K562 (cell line): Measurements from ENCODE around the gene TRIM38. TPM values are rescaled to one million over a fixed set of nuclear protein-coding genes. Genes with fewer than 3 reads are reported as not detected.

Experiments used
- ATAC-seq: fragments of 200-7000 bp; cut with Tn5 transposase; 3 replicates; pipeline ENCODE4 v1.9.1; 2020; ENCODE audit warnings: moderate library complexity
- BruUV-seq: library from RNA; stranded (reverse); fragments of 400-500 nt; replicated peaks from 2 replicates; lab custom pipeline; 2021; lab: Mats Ljungman, UMichigan
- CTCF ChIA-PET: fragments of 300-600 bp; formaldehyde crosslinking; extraction: SDS; loops from one replicate; lab custom pipeline; 2021; ENCODE audit warnings: low intra/inter-chr PET ratio; lab: Yijun Ruan, JAX
- POLR2A ChIA-PET: fragments of 300-600, 350-650 bp; sonication (Branson Sonifier 250); formaldehyde crosslinking; extraction: SDS; loops from one replicate; lab custom pipeline; 2021; ENCODE audit warnings: antibody characterized with exemption, inconsistent platforms; lab: Yijun Ruan, JAX
- DNase-seq, 4 experiments: peaks; one replicate each; pipeline versions ENCODE4 v3.0.0 to v3.0.0-alpha.2; 2011 to 2018; ENCODE audit warnings: low spot score in 3 of 4, mixed read lengths in 3 of 4; ENCODE audit errors: extremely low read depth in 1 of 4
- FAIRE-seq: peaks from 2 replicates; lab custom pipeline; 2011; peaks lifted over from hg19 to GRCh38; lab: Jason Lieb, UNC
- H2AFZ ChIP-seq: 2 replicates; pipeline ENCODE4 v1.6.0; 2011; ENCODE audit warnings: low read depth, low read length, control low read depth, inconsistent platforms
- H3K27ac ChIP-seq: fragments of 200-600 bp; 3 replicates; pipeline ENCODE4 v1.8.0; 2011; ENCODE audit warnings: low read depth, mild to moderate bottlenecking, control low read depth, inconsistent platforms, low read length, moderate library complexity, mixed read lengths; ENCODE audit errors: extremely low read depth
- H3K27me3 ChIP-seq, 2 experiments: fragments of 300-600 bp in 1 of 2; 2 replicates in 1 of 2; 3 replicates in 1 of 2; pipeline versions ENCODE4 v1.6.0 to v1.8.0; 2011; ENCODE audit warnings: inconsistent platforms in 2 of 2, low read length in 2 of 2, mild to moderate bottlenecking in 1 of 2, mixed read lengths in 1 of 2, moderate library complexity in 1 of 2; ENCODE audit not compliant: control insufficient read depth in 2 of 2, insufficient read depth in 2 of 2
- H3K36me3 ChIP-seq: fragments of 300-600 bp; 3 replicates; pipeline ENCODE4 v1.8.0; 2011; ENCODE audit warnings: mild to moderate bottlenecking, low read length, inconsistent platforms; ENCODE audit not compliant: control insufficient read depth, insufficient read depth
- H3K4me1 ChIP-seq, 2 experiments: fragments of 200-600 bp in 1 of 2; replicated peaks in 1 of 2; 2 replicates in 1 of 2; 3 replicates in 1 of 2; pipeline versions ENCODE4 v1.5.1 to v1.8.0; 2011; ENCODE audit warnings: inconsistent platforms in 2 of 2, low read length in 2 of 2, mild to moderate bottlenecking in 1 of 2, mixed read lengths in 1 of 2, moderate library complexity in 1 of 2; ENCODE audit not compliant: control insufficient read depth in 2 of 2, insufficient read depth in 2 of 2
- H3K4me2 ChIP-seq: 2 replicates; pipeline ENCODE4 v1.6.1; 2011; ENCODE audit warnings: low read length, control low read depth, inconsistent platforms, mixed read lengths; ENCODE audit not compliant: insufficient read depth
- H3K4me3 ChIP-seq: fragments of 200-600 bp; sonication (generic), shearing (Covaris generic); 2 replicates; pipeline ENCODE4 v1.5.1; 2016; ENCODE audit warnings: control low read depth, inconsistent platforms
- H3K79me2 ChIP-seq: fragments of 200-600 bp; 3 replicates; pipeline ENCODE4 v1.8.0; 2011; ENCODE audit warnings: low read length, inconsistent platforms; ENCODE audit not compliant: control insufficient read depth, insufficient read depth
- H3K9ac ChIP-seq, 2 experiments: 2 replicates each; pipeline versions ENCODE4 v1.6.0 to v1.6.1; 2011; ENCODE audit warnings: low read depth in 2 of 2, low read length in 2 of 2, control low read depth in 1 of 2, inconsistent platforms in 1 of 2, mild to moderate bottlenecking in 1 of 2, mixed read lengths in 1 of 2; ENCODE audit not compliant: insufficient read depth in 1 of 2
- H3K9me1 ChIP-seq: one replicate; pipeline ENCODE4 v1.6.0; 2011; ENCODE audit warnings: inconsistent platforms, mild to moderate bottlenecking, low read length, moderate library complexity; ENCODE audit not compliant: control insufficient read depth, insufficient read depth
- H3K9me3 ChIP-seq: replicated peaks from 2 replicates; pipeline ENCODE4 v1.5.1; 2011; ENCODE audit warnings: low read depth, low read length, inconsistent platforms; ENCODE audit not compliant: control insufficient read depth, insufficient read depth
- H4K20me1 ChIP-seq: replicated peaks from 2 replicates; pipeline ENCODE4 v1.6.1; 2011; ENCODE audit warnings: low read length, inconsistent platforms, mixed read lengths; ENCODE audit not compliant: control insufficient read depth, insufficient read depth
- FOXA3 ChIP-seq, 2 experiments: fragments of 450-650 bp in 1 of 2; sonication (generic) in 1 of 2; formaldehyde crosslinking; IDR thresholded peaks in 1 of 2; conservative IDR thresholded peaks in 1 of 2; 2 replicates each; pipeline versions ENCODE4 v1.4.0 to v1.8.0; 2020 to 2022; ENCODE audit warnings: mild to moderate bottlenecking in 2 of 2, missing genetic modification reagents in 1 of 2
- GTF2B ChIP-seq: IDR thresholded peaks from 2 replicates; pipeline ENCODE4 v1.6.1; 2011; ENCODE audit not compliant: insufficient read length; ENCODE audit errors: extremely low read depth
- HBP1 ChIP-seq: fragments of 450-650 bp; formaldehyde crosslinking; IDR thresholded peaks from 2 replicates; pipeline ENCODE4 v1.4.0; 2022; ENCODE audit warnings: missing genetic modification characterization
- ILF3 ChIP-seq: fragments of 450-650 bp; IDR thresholded peaks from 2 replicates; pipeline ENCODE4 v1.6.1; 2018; ENCODE audit warnings: antibody characterized with exemption, mild to moderate bottlenecking, moderate library complexity, borderline replicate concordance
- KAT2B ChIP-seq: IDR thresholded peaks from one replicate; pipeline ENCODE4 v1.6.1; 2012; ENCODE audit warnings: low read depth, mild to moderate bottlenecking, control low read depth, inconsistent platforms, low read length, moderate library complexity
- MCM7 ChIP-seq, 2 experiments: fragments of 450-650 bp; IDR thresholded peaks; 2 replicates each; pipeline ENCODE4 v1.6.1; 2016 to 2018
- MXD1 ChIP-seq: fragments of 250-450 bp; sonication (Bioruptor Pico); IDR thresholded peaks from 2 replicates; pipeline ENCODE4 v1.8.0; 2021; ENCODE audit warnings: borderline replicate concordance, mild to moderate bottlenecking, moderate library complexity; ENCODE audit not compliant: poor library complexity, severe bottlenecking
- MXI1 ChIP-seq: IDR thresholded peaks from 2 replicates; pipeline ENCODE4 v1.6.1; 2011; ENCODE audit warnings: low read depth, mild to moderate bottlenecking, improper control_type of control experiment, low read length
- NFATC3 ChIP-seq: fragments of 450-650 bp; IDR thresholded peaks from 2 replicates; pipeline ENCODE4 v1.6.1; 2017; ENCODE audit warnings: mild to moderate bottlenecking
- PTRF ChIP-seq: fragments of 450-650 bp; IDR thresholded peaks from 2 replicates; pipeline ENCODE4 v1.6.1; 2016; ENCODE audit warnings: mild to moderate bottlenecking, missing genetic modification characterization, missing compliant biosample characterization
- U2AF2 ChIP-seq: fragments of 200-400 bp; formaldehyde crosslinking; optimal IDR thresholded peaks from 2 replicates; pipeline ENCODE3; 2017; ENCODE audit warnings: low read depth, mild to moderate bottlenecking, low read length
- ZNF431 ChIP-seq: sonication (generic); formaldehyde crosslinking; IDR thresholded peaks from 2 replicates; pipeline ENCODE4 v1.8.0; 2022; ENCODE audit warnings: mild to moderate bottlenecking, missing genetic modification reagents
- ZNF764 ChIP-seq: fragments of 250-450 bp; sonication (Bioruptor Pico); IDR thresholded peaks from 2 replicates; pipeline ENCODE4 v1.4.0; 2020; ENCODE audit warnings: low read depth, mild to moderate bottlenecking, moderate library complexity
- WGBS: fragments of 100-300 bp; shearing (Covaris generic); methylation state at CpG from one replicate; pipeline ENCODE4 v1.1.6; 2016; ENCODE audit warnings: low coverage, mixed read lengths; ENCODE audit not compliant: insufficient coverage; ENCODE audit errors: missing lambda C conversion rate; 5-methylcytosine and 5-hydroxymethylcytosine counted together
- in situ Hi-C: fragments of 300-500 bp; cut with MboI; formaldehyde crosslinking; loops from 4 replicates; pipeline ENCODE4 v1.15.0; 2018; ENCODE audit warnings: inconsistent platforms, mixed read lengths
- intact Hi-C: fragments of 100-400 bp; cut with micrococcal nuclease; formaldehyde crosslinking; loops from 2 replicates; pipeline ENCODE4 v1.14.2; 2022
- polyA plus RNA-seq, 8 experiments: library from polyadenylated mRNA; depleted of rRNA in 4 of 8; stranded (reverse) in 5 of 8; unstranded in 3 of 8; fragments of >200 nt; fragmentation: Nextera tagmentation in 2 of 8; fragmentation: Illumina TruSeq in 1 of 8; extraction: Ambion mirVana in 2 of 8; extraction: Trizol in 1 of 8; gene quantifications; 2 replicates each; pipeline versions ENCODE4 v1.2.1 to v1.2.3, GENCODE V29; 2011 to 2014; ENCODE audit warnings: inconsistent platforms in 1 of 8, missing spikeins in 1 of 8
- total RNA-seq, 7 experiments: library from RNA; depleted of rRNA in 6 of 7; stranded (reverse); fragments of >200 nt in 6 of 7; fragmentation: Illumina TruSeq in 2 of 7; extraction: Trizol in 2 of 7; gene quantifications; 2 replicates each; pipeline versions ENCODE4 v1.2.1 to v1.2.3, GENCODE V29; 2011 to 2021; ENCODE audit warnings: low replicate concordance in 1 of 7
- TF ChIP-seq, protein P1 (sequence below): fragments of 250-450 bp; sonication (Bioruptor Pico); IDR thresholded peaks from 2 replicates; pipeline ENCODE4 v1.8.0; 2022; ENCODE audit warnings: inconsistent platforms
- TF ChIP-seq, protein P2 (sequence below): sonication (generic); formaldehyde crosslinking; IDR thresholded peaks from 2 replicates; pipeline ENCODE4 v1.8.1; 2023; ENCODE audit warnings: mild to moderate bottlenecking, missing genetic modification reagents
- TF ChIP-seq, protein P3 (sequence below): sonication (generic); formaldehyde crosslinking; IDR thresholded peaks from 2 replicates; pipeline ENCODE4 v1.8.1; 2023; ENCODE audit warnings: mild to moderate bottlenecking, missing genetic modification reagents

The TRIM38 gene
- total and polyA plus RNA-seq, 9 of the 15 experiments (the other 6 are each of a cell fraction or from before 2014, with no cell fraction given): 1.7 to 6.7 (median 6.3) TPM

DNA sequence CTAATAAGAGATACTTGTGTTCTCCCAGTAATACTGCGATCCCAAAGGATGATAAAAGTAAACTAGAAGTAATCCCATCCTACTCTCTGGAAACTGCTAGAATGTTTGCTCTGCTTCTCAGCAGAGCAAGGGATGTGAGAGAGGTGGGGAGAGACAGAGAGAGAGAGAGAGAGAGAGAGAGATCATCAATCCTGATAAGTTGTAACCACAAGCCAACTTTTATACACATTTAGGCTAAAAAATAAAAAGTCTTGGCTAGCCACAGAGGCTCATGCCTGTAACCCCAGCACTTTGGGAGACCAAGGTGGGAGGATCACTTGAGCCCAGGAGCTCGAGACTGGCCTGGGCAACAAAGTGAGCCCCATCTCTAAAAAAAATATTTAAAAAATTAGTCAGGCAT lies 16.0 kb upstream of the TRIM38 start:
- Histone ChIP-seq H3K9me1 (no peaks in the 10 kb centered on the region), H3K4me1 (no peaks in the 10 kb centered on the region), H2AFZ (no peak overlapping the region), H3K4me2 (no peak overlapping the region), H3K79me2 (no peaks in the 10 kb centered on the region), H3K4me3 (no peak overlapping the region), H3K9me3 (peaks cover 3% of the 10 kb centered on the region; the same call in 1 of the 2 replicates), H4K20me1 (no peaks in the 10 kb centered on the region), H3K27ac (no peak overlapping the region), H3K27me3 (no peaks in the 10 kb centered on the region), H3K9ac (no peak overlapping the region), H3K36me3 (no peaks in the 10 kb centered on the region)
- ATAC-seq (no peak), FAIRE-seq (no peak), DNase-seq (no peak)
- POLR2A ChIA-PET: no interaction called here
- in situ Hi-C loops: no loop called here
- no TSS peak for BruUV-seq
- WGBS: 43% methylated on average over 2 of the region's 2 CpGs
- CTCF ChIA-PET: no interaction called here
- TF ChIP-seq MXD1 (CRISPR knock-in tag): no peak
- TF ChIP-seq FOXA3 (CRISPR knock-in tag; conservative IDR thresholded peaks at IDR 0.05 in 1 of 2, IDR thresholded peaks at IDR 0.05 in 1 of 2): no peak
- TF ChIP-seq KAT2B: no peak
- no peak for TF ChIP-seq HBP1 (CRISPR knock-in tag)
- no peak for TF ChIP-seq ZNF431
- no peak for TF ChIP-seq GTF2B
- no peak for TF ChIP-seq U2AF2
- no peak for TF ChIP-seq PTRF (tag)
- TF ChIP-seq MCM7 (IDR thresholded peaks at IDR 0.05): no peak
- no peak for TF ChIP-seq NFATC3
- TF ChIP-seq, protein P1, sequence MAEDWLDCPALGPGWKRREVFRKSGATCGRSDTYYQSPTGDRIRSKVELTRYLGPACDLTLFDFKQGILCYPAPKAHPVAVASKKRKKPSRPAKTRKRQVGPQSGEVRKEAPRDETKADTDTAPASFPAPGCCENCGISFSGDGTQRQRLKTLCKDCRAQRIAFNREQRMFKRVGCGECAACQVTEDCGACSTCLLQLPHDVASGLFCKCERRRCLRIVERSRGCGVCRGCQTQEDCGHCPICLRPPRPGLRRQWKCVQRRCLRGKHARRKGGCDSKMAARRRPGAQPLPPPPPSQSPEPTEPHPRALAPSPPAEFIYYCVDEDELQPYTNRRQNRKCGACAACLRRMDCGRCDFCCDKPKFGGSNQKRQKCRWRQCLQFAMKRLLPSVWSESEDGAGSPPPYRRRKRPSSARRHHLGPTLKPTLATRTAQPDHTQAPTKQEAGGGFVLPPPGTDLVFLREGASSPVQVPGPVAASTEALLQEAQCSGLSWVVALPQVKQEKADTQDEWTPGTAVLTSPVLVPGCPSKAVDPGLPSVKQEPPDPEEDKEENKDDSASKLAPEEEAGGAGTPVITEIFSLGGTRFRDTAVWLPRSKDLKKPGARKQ: no peak
- no peak for TF ChIP-seq ILF3
- no peak for TF ChIP-seq MXI1
- TF ChIP-seq, protein P2, sequence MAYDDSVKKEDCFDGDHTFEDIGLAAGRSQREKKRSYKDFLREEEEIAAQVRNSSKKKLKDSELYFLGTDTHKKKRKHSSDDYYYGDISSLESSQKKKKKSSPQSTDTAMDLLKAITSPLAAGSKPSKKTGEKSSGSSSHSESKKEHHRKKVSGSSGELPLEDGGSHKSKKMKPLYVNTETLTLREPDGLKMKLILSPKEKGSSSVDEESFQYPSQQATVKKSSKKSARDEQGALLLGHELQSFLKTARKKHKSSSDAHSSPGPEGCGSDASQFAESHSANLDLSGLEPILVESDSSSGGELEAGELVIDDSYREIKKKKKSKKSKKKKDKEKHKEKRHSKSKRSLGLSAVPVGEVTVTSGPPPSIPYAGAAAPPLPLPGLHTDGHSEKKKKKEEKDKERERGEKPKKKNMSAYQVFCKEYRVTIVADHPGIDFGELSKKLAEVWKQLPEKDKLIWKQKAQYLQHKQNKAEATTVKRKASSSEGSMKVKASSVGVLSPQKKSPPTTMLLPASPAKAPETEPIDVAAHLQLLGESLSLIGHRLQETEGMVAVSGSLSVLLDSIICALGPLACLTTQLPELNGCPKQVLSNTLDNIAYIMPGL: no peak
- TF ChIP-seq ZNF764 (CRISPR knock-in tag): no peak
- TF ChIP-seq, protein P3, sequence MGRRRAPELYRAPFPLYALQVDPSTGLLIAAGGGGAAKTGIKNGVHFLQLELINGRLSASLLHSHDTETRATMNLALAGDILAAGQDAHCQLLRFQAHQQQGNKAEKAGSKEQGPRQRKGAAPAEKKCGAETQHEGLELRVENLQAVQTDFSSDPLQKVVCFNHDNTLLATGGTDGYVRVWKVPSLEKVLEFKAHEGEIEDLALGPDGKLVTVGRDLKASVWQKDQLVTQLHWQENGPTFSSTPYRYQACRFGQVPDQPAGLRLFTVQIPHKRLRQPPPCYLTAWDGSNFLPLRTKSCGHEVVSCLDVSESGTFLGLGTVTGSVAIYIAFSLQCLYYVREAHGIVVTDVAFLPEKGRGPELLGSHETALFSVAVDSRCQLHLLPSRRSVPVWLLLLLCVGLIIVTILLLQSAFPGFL (CRISPR knock-in tag): no peak
- TF ChIP-seq, all 486 proteins: peak for 0
- intact Hi-C loops: no loop called here
